ENCODE results near the gene UBE2D2.

The UBE2D2 gene

GRCh38 chr5:139676951-139677735, 116.0 kb downstream of the UBE2D2 start:
- no peak for DNase-seq (ENCODE audit: low spot score)

Data from RKO (cell line).